ENCODE data around the gene HSPB8.

- TF ChIP-seq CTCF (IDR thresholded peaks at IDR 0.05) (no peak), POLR2AphosphoS5 (IDR thresholded peaks at IDR 0.05) (no peak), POLR2A (IDR thresholded peaks at IDR 0.05) (no peak)
Measured at GRCh38 chr12:119231774-119232173, 53.0 kb downstream of the HSPB8 start.
